Fibroblast of the aortic adventitia (primary cell): ENCODE results near the gene FGD1. TPM values are rescaled to one million over a fixed set of nuclear protein-coding genes. Genes with fewer than 3 reads are reported as not detected.

Source experiments
- DNase-seq: peaks from one replicate; pipeline ENCODE4 v3.0.0-alpha.2; 2010; ENCODE audit warnings: low read depth
- H3K4me3 ChIP-seq: 2 replicates; pipeline ENCODE4 v1.5.1; 2011; ENCODE audit warnings: low read depth, mild to moderate bottlenecking, control low read depth, low read length, moderate library complexity
- CTCF ChIP-seq: IDR thresholded peaks from 2 replicates; pipeline ENCODE4 v1.5.1; 2011; ENCODE audit warnings: mild to moderate bottlenecking, low read length, control low read depth, inconsistent platforms; ENCODE audit not compliant: insufficient read depth
- total RNA-seq: library from RNA; depleted of rRNA; stranded (reverse); fragments of >200 nt; gene quantifications from 2 replicates; pipeline ENCODE4 v1.2.3, GENCODE V29; 2012; ENCODE audit warnings: low replicate concordance

FGD1 gene
- total RNA-seq, 1 donor = 11.1 TPM

GRCh38 chrX:54397113-54397512 lies 98.9 kb downstream of the FGD1 start:
- H3K4me3 ChIP-seq = no peak overlapping the region
- no peak for DNase-seq
- TF ChIP-seq CTCF = no peak

Other genes with a start within 250 kb of the FGD1 start
- gene WNK3, start 138.2 kb downstream of the FGD1 start, total RNA-seq = 0.27 and 10.5 TPM in 2 replicates
- 12.2 and 28.6 TPM in 2 replicates for gene TSR2, start 55.8 kb downstream of the FGD1 start, total RNA-seq
- gene GNL3L, start 34.0 kb upstream of the FGD1 start, total RNA-seq = 27.1 and 46.3 TPM in 2 replicates